Testis (tissue), 3 donors: ENCODE measurements around the gene ASPHD1. TPM values are rescaled to one million over a fixed set of nuclear protein-coding genes. Genes with fewer than 3 reads are reported as not detected.

Experiments
- DNase-seq: peaks from one replicate; pipeline ENCODE4 v3.0.0-alpha.2; 2019
- H3K27ac ChIP-seq, 2 donors: fragments of 200-600 bp; sonication (generic); one replicate each; pipeline ENCODE4 v1.5.1; 2019
- H3K27me3 ChIP-seq: fragments of 200-600 bp; sonication (generic); one replicate; pipeline ENCODE4 v1.5.1; 2019
- H3K36me3 ChIP-seq: fragments of 200-600 bp; sonication (generic); one replicate; pipeline ENCODE4 v1.5.1; 2017; ENCODE audit warnings: low read depth; ENCODE audit errors: missing control alignments
- H3K4me1 ChIP-seq: fragments of 200-600 bp; sonication (generic); one replicate; pipeline ENCODE4 v1.5.1; 2019
- H3K4me3 ChIP-seq, 2 donors: fragments of 200-600 bp; sonication (generic); one replicate each; pipeline ENCODE4 v1.5.1; 2017 to 2019
- H3K9me3 ChIP-seq: fragments of 200-600 bp; sonication (generic); one replicate; pipeline ENCODE4 v1.5.1; 2017
- POLR2A ChIP-seq: fragments of 450-650 bp; IDR thresholded peaks from one replicate; pipeline ENCODE4 v1.6.1; 2017; ENCODE audit warnings: antibody characterized with exemption, mild to moderate bottlenecking, moderate library complexity
- WGBS, 2 donors: methylation state at CpG; one replicate each; pipeline ENCODE4 v1.1.5; 2018; 5-methylcytosine and 5-hydroxymethylcytosine counted together
- intact Hi-C: fragments of 100-400 bp; cut with DNase I; formaldehyde crosslinking; loops from one replicate; pipeline ENCODE4 v1.15.1; 2023; ENCODE audit warnings: low total_unique reads
- polyA plus RNA-seq: library from polyadenylated mRNA; stranded (reverse); fragments of 350-450 nt; fragmentation: Illumina TruSeq; extraction: RNeasy Lipid Tissue Mini Kit (QIAGEN cat#74804); gene quantifications from one replicate; pipeline ENCODE4 v1.2.3, GENCODE V29; 2014; ENCODE audit warnings: low read depth, low replicate concordance; ENCODE audit not compliant: insufficient read depth
- total RNA-seq, 2 donors: library from RNA; depleted of rRNA; stranded (reverse); fragments of >200 nt; gene quantifications; one replicate each; pipeline ENCODE4 v1.2.3, GENCODE V29; 2016
- TF ChIP-seq, protein P1 (sequence below), 3 experiments: fragments of 450-650 bp in 2 of 3; fragments of 200-600 bp in 1 of 3; sonication (generic) in 1 of 3; IDR thresholded peaks; one replicate each; pipeline ENCODE4 v1.5.1; 2016 to 2019; ENCODE audit warnings: antibody characterized with exemption in 3 of 3, mild to moderate bottlenecking in 2 of 3, moderate library complexity in 1 of 3

Gene ASPHD1
- total and polyA plus RNA-seq, 3 donors from 2014 or later, result 6.2 to 13.7 (median 11.1) TPM

GRCh38 chr16:29857133-29857760 is 43.0 kb upstream of the ASPHD1 start:
- Histone ChIP-seq H3K9me3 (no peaks in the 10 kb centered on the region), H3K27ac (no peak overlapping the region), H3K4me3 (no peak overlapping the region), H3K36me3 (no peaks in the 10 kb centered on the region), H3K4me1 (peaks cover 8% of the 10 kb centered on the region), H3K27me3 (no peaks in the 10 kb centered on the region)
- no peak for DNase-seq
- 63 to 75% methylated on average over 7 of the region's 7 CpGs for WGBS, 2 donors
- no peak for TF ChIP-seq POLR2A
- TF ChIP-seq, protein P1, sequence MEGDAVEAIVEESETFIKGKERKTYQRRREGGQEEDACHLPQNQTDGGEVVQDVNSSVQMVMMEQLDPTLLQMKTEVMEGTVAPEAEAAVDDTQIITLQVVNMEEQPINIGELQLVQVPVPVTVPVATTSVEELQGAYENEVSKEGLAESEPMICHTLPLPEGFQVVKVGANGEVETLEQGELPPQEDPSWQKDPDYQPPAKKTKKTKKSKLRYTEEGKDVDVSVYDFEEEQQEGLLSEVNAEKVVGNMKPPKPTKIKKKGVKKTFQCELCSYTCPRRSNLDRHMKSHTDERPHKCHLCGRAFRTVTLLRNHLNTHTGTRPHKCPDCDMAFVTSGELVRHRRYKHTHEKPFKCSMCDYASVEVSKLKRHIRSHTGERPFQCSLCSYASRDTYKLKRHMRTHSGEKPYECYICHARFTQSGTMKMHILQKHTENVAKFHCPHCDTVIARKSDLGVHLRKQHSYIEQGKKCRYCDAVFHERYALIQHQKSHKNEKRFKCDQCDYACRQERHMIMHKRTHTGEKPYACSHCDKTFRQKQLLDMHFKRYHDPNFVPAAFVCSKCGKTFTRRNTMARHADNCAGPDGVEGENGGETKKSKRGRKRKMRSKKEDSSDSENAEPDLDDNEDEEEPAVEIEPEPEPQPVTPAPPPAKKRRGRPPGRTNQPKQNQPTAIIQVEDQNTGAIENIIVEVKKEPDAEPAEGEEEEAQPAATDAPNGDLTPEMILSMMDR (IDR thresholded peaks at IDR 0.05), result no peak
- intact Hi-C loops, result no loop called here

GRCh38 chr16:29858149-29858849 is 42.0 kb upstream of the ASPHD1 start:
- peaks cover 9% of the 10 kb centered on the region for H3K4me1 ChIP-seq
- WGBS, 2 donors, result 72 to 75% methylated on average over 10 of the region's 10 CpGs
- no peaks in the 10 kb centered on the region for H3K9me3 ChIP-seq
- intact Hi-C loops, result no loop called here
- no peaks in the 10 kb centered on the region for H3K36me3 ChIP-seq
- H3K4me3 ChIP-seq, result no peak overlapping the region
- no peak overlapping the region for H3K27ac ChIP-seq
- no peak for DNase-seq
- no peak for TF ChIP-seq POLR2A
- TF ChIP-seq, protein P1 (IDR thresholded peaks at IDR 0.05), result no peak
- no peaks in the 10 kb centered on the region for H3K27me3 ChIP-seq

- WGBS, 2 donors, result 60 to 95% methylated on average over 1 to 18 of the region's 19 CpGs
- no peaks in the 10 kb centered on the region for H3K27me3 ChIP-seq
- H3K9me3 ChIP-seq, result no peaks in the 10 kb centered on the region
- TF ChIP-seq POLR2A, result no peak
- TF ChIP-seq, protein P1 (IDR thresholded peaks at IDR 0.05), result no peak
- DNase-seq, result no peak
- intact Hi-C loops, result no loop called here
- no peak overlapping the region for H3K4me3 ChIP-seq
- peaks cover 12% of the 10 kb centered on the region for H3K4me1 ChIP-seq
- H3K27ac ChIP-seq, result no peak overlapping the region
- no peaks in the 10 kb centered on the region for H3K36me3 ChIP-seq
These were observed 41.3 kb upstream of the ASPHD1 start for GRCh38 chr16:29858974-29859373.

- no peak overlapping the region for H3K4me3 ChIP-seq
- 82% methylated on average over 9 of the region's 9 CpGs for WGBS, 2 donors
- H3K36me3 ChIP-seq, result no peaks in the 10 kb centered on the region
- DNase-seq, result no peak
- no peak for TF ChIP-seq POLR2A
- TF ChIP-seq, protein P1 (IDR thresholded peaks at IDR 0.05), result no peak
- intact Hi-C loops, result no loop called here
- H3K27me3 ChIP-seq, result no peaks in the 10 kb centered on the region
- H3K4me1 ChIP-seq, result peaks cover 12% of the 10 kb centered on the region
- no peaks in the 10 kb centered on the region for H3K9me3 ChIP-seq
- no peak overlapping the region for H3K27ac ChIP-seq
These were observed 40.1 kb upstream of the ASPHD1 start for GRCh38 chr16:29860218-29860617.
